HG03565 (cell line): Measurements from ENCODE around the gene CEACAM6.
"Not testable (repeated sequence)": the region's sequence is repeated elsewhere in the genome, so short reads cannot be mapped to it uniquely, and the experiment has no call there.

Source experiments
- ATAC-seq: cut with Tn5 transposase; IDR thresholded peaks from one replicate; pipeline ENCODE4 v1.9.1; 2021; ENCODE audit warnings: mild to moderate bottlenecking, moderate library complexity; ENCODE audit not compliant: unreplicated experiment

Gene CEACAM6

DNA sequence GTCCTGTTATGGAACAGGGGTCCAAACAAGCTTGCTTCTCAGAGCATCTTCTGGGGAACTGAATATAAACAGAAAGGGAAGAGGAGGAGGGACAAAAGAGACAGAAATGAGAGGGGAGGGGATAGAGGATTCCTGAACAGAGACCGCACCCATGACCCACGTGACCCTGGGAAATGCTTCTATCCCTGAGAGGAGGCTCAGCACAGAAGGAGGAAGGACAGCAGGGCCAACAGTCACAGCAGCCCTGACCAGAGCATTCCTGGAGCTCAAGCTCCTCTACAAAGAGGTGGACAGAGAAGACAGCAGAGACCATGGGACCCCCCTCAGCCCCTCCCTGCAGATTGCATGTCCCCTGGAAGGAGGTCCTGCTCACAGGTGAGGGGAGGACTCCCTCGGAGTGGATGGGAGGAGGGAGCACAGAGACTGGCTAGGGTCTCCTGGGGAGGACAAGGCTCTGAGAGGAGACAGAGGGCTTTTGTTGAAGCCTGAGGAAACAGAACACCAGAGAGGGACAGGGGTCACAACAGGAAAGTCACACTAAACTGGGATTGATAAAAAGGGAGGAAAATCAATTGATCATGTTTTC, at the start of gene CEACAM6:
Gene CEACAM6, plus strand, starts transcription at position 203 of the 586 bp plus-strand sequence. Its CDS starts 109 bp downstream, at position 312.
- no peak for ATAC-seq

- no peak for ATAC-seq
Observed at GRCh38 chr19:41706741-41707501, 48.4 kb upstream of the CEACAM6 start.

DNA sequence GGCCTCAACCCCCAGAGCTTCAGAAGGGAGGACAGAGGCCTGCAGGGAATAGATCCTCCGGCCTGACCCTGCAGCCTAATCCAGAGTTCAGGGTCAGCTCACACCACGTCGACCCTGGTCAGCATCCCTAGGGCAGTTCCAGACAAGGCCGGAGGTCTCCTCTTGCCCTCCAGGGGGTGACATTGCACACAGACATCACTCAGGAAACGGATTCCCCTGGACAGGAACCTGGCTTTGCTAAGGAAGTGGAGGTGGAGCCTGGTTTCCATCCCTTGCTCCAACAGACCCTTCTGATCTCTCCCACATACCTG, 47.9 kb upstream of the CEACAM6 start:
- no peak for ATAC-seq

DNA sequence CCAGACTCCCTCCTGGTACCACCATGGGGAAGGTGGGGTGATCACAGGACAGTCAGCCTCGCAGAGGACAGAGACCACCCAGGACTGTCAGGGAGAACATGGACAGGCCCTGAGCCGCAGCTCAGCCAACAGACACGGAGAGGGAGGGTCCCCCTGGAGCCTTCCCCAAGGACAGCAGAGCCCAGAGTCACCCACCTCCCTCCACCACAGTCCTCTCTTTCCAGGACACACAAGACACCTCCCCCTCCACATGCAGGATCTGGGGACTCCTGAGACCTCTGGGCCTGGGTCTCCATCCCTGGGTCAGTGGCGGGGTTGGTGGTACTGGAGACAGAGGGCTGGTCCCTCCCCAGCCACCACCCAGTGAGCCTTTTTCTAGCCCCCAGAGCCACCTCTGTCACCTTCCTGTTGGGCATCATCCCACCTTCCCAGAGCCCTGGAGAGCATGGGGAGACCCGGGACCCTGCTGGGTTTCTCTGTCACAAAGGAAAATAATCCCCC, 47.4 kb upstream of the CEACAM6 start:
- no peak for ATAC-seq

DNA sequence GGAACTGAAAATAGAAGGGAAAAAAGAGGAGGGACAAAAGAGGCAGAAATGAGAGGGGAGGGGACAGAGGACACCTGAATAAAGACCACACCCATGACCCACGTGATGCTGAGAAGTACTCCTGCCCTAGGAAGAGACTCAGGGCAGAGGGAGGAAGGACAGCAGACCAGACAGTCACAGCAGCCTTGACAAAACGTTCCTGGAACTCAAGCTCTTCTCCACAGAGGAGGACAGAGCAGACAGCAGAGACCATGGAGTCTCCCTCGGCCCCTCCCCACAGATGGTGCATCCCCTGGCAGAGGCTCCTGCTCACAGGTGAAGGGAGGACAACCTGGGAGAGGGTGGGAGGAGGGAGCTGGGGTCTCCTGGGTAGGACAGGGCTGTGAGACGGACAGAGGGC, 46.8 kb upstream of the CEACAM6 start, which contains the start of gene CEACAM5:
Gene CEACAM5, plus strand, starts transcription at position 146 of the 400 bp plus-strand sequence. Its CDS starts 106 bp downstream, at position 252.
- no peak for ATAC-seq

GRCh38 chr19:41709516-41709915, 45.8 kb upstream of the CEACAM6 start:
- not testable (repeated sequence) for ATAC-seq

- no peak for ATAC-seq
Observed at GRCh38 chr19:41709951-41710645, 45.2 kb upstream of the CEACAM6 start.

GRCh38 chr19:41711376-41712261, 43.7 kb upstream of the CEACAM6 start:
- ATAC-seq = no peak

DNA sequence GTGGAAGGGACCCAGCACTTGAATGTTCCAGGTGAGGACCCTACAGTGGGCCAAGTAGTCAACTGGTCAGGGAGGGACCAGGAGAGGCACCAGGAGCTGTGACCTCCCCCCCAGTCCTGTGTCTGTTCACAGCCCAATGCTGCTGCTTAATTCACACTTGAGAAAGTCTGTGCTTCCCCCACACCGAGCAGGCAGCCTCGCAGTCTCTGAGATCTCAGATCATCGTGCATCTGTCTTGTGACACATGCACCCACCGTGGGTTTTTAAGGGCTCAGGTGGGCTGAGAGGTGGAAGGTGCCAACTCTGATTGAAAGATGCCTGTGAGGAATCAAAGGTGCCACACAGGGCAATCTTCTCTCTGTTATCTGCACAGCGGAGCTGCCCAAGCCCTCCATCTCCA, 40.7 kb upstream of the CEACAM6 start:
- ATAC-seq = no peak

- ATAC-seq = no peak
Observed at GRCh38 chr19:41718761-41719160, 36.6 kb upstream of the CEACAM6 start.

- no peak for ATAC-seq
Observed at GRCh38 chr19:41720103-41720502, 35.2 kb upstream of the CEACAM6 start.

DNA sequence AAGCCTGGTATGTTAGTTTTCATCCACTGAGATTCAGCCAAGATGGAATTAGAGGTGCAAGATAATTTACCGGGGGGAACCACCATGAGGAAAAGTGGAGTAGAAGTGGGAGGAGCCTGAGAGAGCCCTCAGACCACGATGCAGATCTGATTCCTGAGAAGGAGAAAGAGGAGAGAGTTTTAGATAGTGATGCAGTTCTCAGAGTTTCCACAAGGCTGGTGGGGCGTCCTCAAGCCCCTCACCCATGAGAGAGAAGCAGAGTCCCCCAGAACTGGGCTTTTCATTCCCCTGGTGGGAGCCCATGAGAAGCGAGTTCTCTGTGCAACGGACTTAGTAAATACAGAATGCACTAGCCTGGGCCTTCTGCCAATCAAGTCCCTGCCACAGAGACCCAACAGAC, 28.8 kb upstream of the CEACAM6 start:
- ATAC-seq = no peak

- ATAC-seq = no peak
Observed at GRCh38 chr19:41734156-41734555, 21.2 kb upstream of the CEACAM6 start.

DNA sequence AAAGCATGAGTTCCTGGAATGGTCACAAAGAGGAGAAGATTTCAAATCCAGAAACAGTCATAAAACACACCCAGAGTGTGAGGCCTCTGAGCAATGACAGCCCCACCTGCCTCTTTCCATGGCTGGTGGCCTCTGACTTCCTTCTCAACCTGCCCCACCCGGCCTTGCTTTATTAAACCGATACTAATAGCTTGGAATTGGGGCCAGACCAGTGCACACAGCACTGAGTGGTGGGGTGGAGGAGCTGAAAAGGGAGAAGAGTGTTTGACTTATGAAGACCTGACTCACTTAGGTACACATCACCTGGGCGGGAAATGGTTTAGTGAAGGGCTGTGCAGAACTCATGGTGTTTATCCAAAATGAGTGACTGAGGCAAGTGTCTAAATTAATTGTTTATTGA, 20.7 kb upstream of the CEACAM6 start:
- no peak for ATAC-seq

DNA sequence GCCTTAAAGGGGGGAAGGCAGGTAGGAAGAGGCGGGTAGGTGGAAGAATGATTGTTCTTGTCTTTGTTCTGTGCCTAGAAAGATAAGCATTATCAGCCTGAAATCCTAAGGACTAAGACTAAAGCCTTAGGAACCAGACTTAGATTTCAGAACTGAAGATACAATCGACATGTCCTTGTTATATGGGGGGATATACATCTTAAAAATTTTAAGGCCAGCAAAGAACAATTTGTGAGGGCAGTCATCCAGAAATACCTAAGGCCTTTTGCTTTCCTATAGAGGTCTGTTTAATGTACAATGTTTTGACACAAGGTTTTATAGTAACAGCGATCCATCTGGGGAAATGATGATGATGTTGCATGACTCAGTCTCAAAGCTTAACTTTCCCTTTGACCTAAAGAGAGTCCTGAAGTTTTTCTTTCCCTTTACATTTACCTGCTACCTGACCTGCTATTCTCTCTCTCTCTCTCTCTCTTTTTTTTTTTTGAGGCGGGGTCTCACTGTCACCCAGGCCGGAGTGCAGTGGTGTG, 20.2 kb upstream of the CEACAM6 start:
- ATAC-seq = no peak

DNA sequence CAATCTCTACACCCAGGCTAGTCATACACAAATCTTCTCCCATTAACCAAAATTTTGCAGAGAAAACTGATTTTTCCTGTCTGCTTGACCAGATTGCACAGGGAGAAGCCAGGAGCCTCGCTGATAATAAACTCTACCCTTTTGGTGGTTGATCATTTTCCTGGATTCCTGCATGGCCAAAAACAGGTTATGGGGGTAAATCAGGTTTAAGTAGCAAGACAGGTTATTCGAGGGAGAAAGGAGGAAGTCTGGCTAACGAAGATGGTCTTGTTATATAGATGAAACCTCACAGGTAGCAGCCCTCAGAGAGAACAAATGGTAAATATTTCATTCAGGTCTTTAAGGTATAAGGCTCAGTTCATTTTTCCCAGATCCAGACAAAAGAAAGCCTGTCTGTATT, 16.0 kb upstream of the CEACAM6 start:
- ATAC-seq = no peak

- no peak for ATAC-seq
Observed at GRCh38 chr19:41740415-41741243, 14.7 kb upstream of the CEACAM6 start.

GRCh38 chr19:41741244-41741554, 14.1 kb upstream of the CEACAM6 start:
- ATAC-seq = no peak

DNA sequence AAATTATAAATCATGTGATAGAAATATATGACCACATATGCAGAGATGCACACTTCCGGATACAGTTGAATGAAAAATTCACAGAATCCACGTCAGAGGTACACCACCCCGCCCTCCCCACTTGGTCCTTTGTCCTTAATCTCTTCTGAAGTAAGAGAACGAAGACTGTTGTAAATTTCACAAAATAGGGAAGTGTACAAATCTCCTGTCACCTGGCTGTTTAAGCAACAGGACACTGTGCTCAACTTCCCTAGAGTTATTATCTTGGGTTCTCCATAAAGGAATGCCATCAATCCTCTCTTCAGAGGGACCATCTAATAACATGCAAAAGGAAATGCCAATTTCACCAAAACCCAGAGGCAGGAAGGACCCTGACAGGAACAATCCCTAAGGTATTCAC, 10.5 kb upstream of the CEACAM6 start:
- no peak for ATAC-seq

- no peak for ATAC-seq
Observed at GRCh38 chr19:41745756-41746155, 9.6 kb upstream of the CEACAM6 start.
